Glutamatergic neuron (in vitro differentiated cells): ENCODE measurements around the gene KIF1B. TPM values are rescaled to one million over a fixed set of nuclear protein-coding genes. Genes with fewer than 3 reads are reported as not detected.
"Not testable (repeated sequence)": the region's sequence is repeated elsewhere in the genome, so short reads cannot be mapped to it uniquely, and the experiment has no call there.

Experiments used
- DNase-seq: peaks from one replicate; pipeline ENCODE4 v3.0.0; 2022
- H3K27ac Mint-ChIP-seq: one replicate; pipeline ENCODE4 v1.8.0; 2020; ENCODE audit warnings: mild to moderate bottlenecking, mixed read lengths, inconsistent platforms; ENCODE audit not compliant: unreplicated experiment
- H3K27me3 Mint-ChIP-seq: one replicate; pipeline ENCODE4 v1.8.0; 2020; ENCODE audit warnings: mild to moderate bottlenecking, moderate library complexity, mixed read lengths, inconsistent platforms; ENCODE audit not compliant: unreplicated experiment
- H3K36me3 Mint-ChIP-seq: one replicate; pipeline ENCODE4 v1.8.0; 2020; ENCODE audit warnings: mild to moderate bottlenecking, mixed read lengths, inconsistent platforms; ENCODE audit not compliant: unreplicated experiment
- H3K4me1 Mint-ChIP-seq: one replicate; pipeline ENCODE4 v1.8.0; 2020; ENCODE audit warnings: mild to moderate bottlenecking, low read depth, mixed read lengths, inconsistent platforms; ENCODE audit not compliant: unreplicated experiment
- H3K4me3 Mint-ChIP-seq: one replicate; pipeline ENCODE4 v1.8.0; 2020; ENCODE audit warnings: mild to moderate bottlenecking, mixed read lengths, inconsistent platforms; ENCODE audit not compliant: unreplicated experiment
- H3K9me3 Mint-ChIP-seq: one replicate; pipeline ENCODE4 v1.8.0; 2020; ENCODE audit warnings: mild to moderate bottlenecking, moderate library complexity, mixed read lengths, inconsistent platforms; ENCODE audit not compliant: unreplicated experiment
- CTCF ChIP-seq: fragments of 200-600 bp; sonication (generic); IDR thresholded peaks from one replicate; pipeline ENCODE4 v1.5.0; 2021; ENCODE audit not compliant: partially characterized antibody, unreplicated experiment
- total RNA-seq: library from RNA; stranded (reverse); fragmentation: NEBNext Ultra II Directional; extraction: Animal tissue kit (Norgen Biotek cat#: 25700); gene quantifications from one replicate; pipeline ENCODE4 v1.2.1, GENCODE V29; 2021; ENCODE audit not compliant: unreplicated experiment

Gene KIF1B
- total RNA-seq, 1 donor from 2014 or later: 261 TPM

GRCh38 chr1:10212476-10212875 lies 2.1 kb downstream of the KIF1B start:
- Mint-ChIP-seq H3K27me3 (peaks cover 16% of the 10 kb centered on the region), H3K27ac (peak overlapping the region; percentile 97), H3K4me1 (peaks cover 19% of the 10 kb centered on the region), H3K4me3 (peak overlapping the region; percentile 92), H3K36me3 (no peaks in the 10 kb centered on the region), H3K9me3 (peaks cover 11% of the 10 kb centered on the region)
- DNase-seq: no peak
- TF ChIP-seq CTCF: no peak

- no peaks in the 10 kb centered on the region for H3K36me3 Mint-ChIP-seq
- H3K27ac Mint-ChIP-seq: peak overlapping the region; percentile 53
- H3K4me3 Mint-ChIP-seq: peak overlapping the region; percentile 87
- H3K27me3 Mint-ChIP-seq: peaks cover 16% of the 10 kb centered on the region
- no peak for DNase-seq
- peaks cover 22% of the 10 kb centered on the region for H3K4me1 Mint-ChIP-seq
- TF ChIP-seq CTCF: no peak
- H3K9me3 Mint-ChIP-seq: peaks cover 13% of the 10 kb centered on the region
Measured at GRCh38 chr1:10213186-10213705, 2.9 kb downstream of the KIF1B start.

- no peak for TF ChIP-seq CTCF
- Mint-ChIP-seq H3K4me3 (no peak overlapping the region), H3K9me3 (peaks cover 13% of the 10 kb centered on the region), H3K27ac (no peak overlapping the region), H3K27me3 (peaks cover 9% of the 10 kb centered on the region), H3K4me1 (peaks cover 20% of the 10 kb centered on the region), H3K36me3 (no peaks in the 10 kb centered on the region)
- no peak for DNase-seq
Measured at GRCh38 chr1:10216090-10216749, 5.8 kb downstream of the KIF1B start.

GRCh38 chr1:10217748-10218441 lies 7.5 kb downstream of the KIF1B start:
- Mint-ChIP-seq H3K27ac (no peak overlapping the region), H3K4me1 (peaks cover 17% of the 10 kb centered on the region), H3K27me3 (peaks cover 2% of the 10 kb centered on the region), H3K4me3 (no peak overlapping the region), H3K9me3 (peaks cover 5% of the 10 kb centered on the region), H3K36me3 (no peaks in the 10 kb centered on the region)
- no peak for DNase-seq
- TF ChIP-seq CTCF: no peak

- H3K27ac Mint-ChIP-seq: no peak overlapping the region
- no peaks in the 10 kb centered on the region for H3K36me3 Mint-ChIP-seq
- DNase-seq: no peak
- H3K4me1 Mint-ChIP-seq: peaks cover 9% of the 10 kb centered on the region
- H3K9me3 Mint-ChIP-seq: peaks cover 5% of the 10 kb centered on the region
- H3K27me3 Mint-ChIP-seq: no peaks in the 10 kb centered on the region
- H3K4me3 Mint-ChIP-seq: no peak overlapping the region
- no peak for TF ChIP-seq CTCF
Measured at GRCh38 chr1:10220200-10220599, 9.8 kb downstream of the KIF1B start.

- H3K27ac Mint-ChIP-seq, H3K36me3 Mint-ChIP-seq: not testable (repeated sequence)
Measured at GRCh38 chr1:10220657-10221056, 10.3 kb downstream of the KIF1B start.

More at GRCh38 chr1:10220657-10221056, 10.3 kb downstream of the KIF1B start:
- H3K4me1 Mint-ChIP-seq, H3K27me3 Mint-ChIP-seq, H3K4me3 Mint-ChIP-seq, DNase-seq, H3K9me3 Mint-ChIP-seq: not testable (repeated sequence)
